SK-N-MC (cell line): Measurements from ENCODE around the gene TANC1.

Source experiments
- EZH2 ChIP-seq: fragments of 200-600 bp; sonication (generic); IDR thresholded peaks from one replicate; pipeline ENCODE4 v1.6.1; 2017; ENCODE audit warnings: antibody characterized with exemption
- FOXP2 ChIP-seq: optimal IDR thresholded peaks from 2 replicates; pipeline ENCODE3; 2011; ENCODE audit warnings: mild to moderate bottlenecking, moderate library complexity; ENCODE audit not compliant: insufficient read depth; ENCODE audit errors: extremely low read length, control extremely low read depth
- POLR2AphosphoS5 ChIP-seq: IDR thresholded peaks from 2 replicates; pipeline ENCODE4 v1.6.1; 2012; ENCODE audit warnings: mild to moderate bottlenecking, low read depth, low read length, borderline replicate concordance

DNA sequence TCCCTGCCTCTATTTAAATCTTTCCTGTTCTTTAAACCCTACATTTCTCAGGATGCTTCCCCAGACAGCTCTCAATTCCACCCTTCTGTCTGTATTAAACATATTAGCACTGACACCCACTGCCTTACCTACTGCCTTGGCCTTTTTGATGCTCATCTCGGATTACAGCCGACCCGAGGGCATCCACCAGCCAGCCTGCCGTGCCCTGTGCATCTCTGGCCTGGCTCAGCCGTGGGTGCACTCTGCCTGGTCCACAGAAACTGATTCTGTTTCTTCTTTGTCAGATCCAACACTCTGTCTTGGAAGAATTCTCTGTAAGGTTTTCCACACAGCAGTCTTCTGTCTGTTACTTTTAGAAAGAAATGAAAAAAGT, 27.2 kb downstream of the TANC1 start:
- no peak for TF ChIP-seq EZH2
- no peak for TF ChIP-seq POLR2AphosphoS5
- TF ChIP-seq FOXP2 = no peak
